HG03457 (cell line): ENCODE data around the gene MCM3AP.

ENCODE experiments used
- ATAC-seq: cut with Tn5 transposase; IDR thresholded peaks from one replicate; pipeline ENCODE4 v1.9.1; 2021; ENCODE audit warnings: moderate number of reproducible peaks; ENCODE audit not compliant: unreplicated experiment

Gene MCM3AP

GRCh38 chr21:46189213-46189958, 96.0 kb downstream of the MCM3AP start:
- no peak for ATAC-seq

GRCh38 chr21:46188226-46189212, 96.9 kb downstream of the MCM3AP start:
- no peak for ATAC-seq

GRCh38 chr21:46187814-46188213, 97.6 kb downstream of the MCM3AP start:
- ATAC-seq = no peak

DNA sequence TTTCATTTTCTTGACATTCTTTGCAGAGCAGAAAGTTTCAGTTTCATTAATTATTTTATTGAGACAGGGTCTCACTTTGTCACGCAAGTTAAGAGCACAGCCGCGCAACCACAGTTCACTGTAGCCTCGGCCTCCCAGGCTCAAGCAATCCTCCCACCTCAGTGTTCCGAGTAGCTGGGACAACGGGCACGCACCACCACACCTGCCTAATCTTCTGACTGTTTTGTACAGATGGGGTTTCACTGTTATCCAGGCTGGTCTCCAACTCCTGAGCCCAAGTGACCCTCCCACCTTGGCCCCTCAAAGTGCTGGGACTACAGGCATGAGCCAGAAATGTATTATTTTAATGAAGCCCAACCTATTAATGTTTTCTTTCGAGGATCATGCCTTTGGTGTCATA, 98.2 kb downstream of the MCM3AP start:
- no peak for ATAC-seq

GRCh38 chr21:46185716-46186115, 99.7 kb downstream of the MCM3AP start:
- ATAC-seq = no peak
